BLaER1 (cell line): ENCODE measurements around the gene ZNF362.

Experiments used
- H3K27ac ChIP-seq: shearing (Covaris generic); formaldehyde crosslinking; 2 replicates; pipeline ENCODE4 v1.8.1; 2022
- H3K27me3 ChIP-seq: shearing (Covaris generic); formaldehyde crosslinking; 2 replicates; pipeline ENCODE4 v1.8.1; 2022
- H3K36me3 ChIP-seq: shearing (Covaris generic); formaldehyde crosslinking; 2 replicates; pipeline ENCODE4 v1.8.1; 2022
- H3K4me1 ChIP-seq: shearing (Covaris generic); formaldehyde crosslinking; 2 replicates; pipeline ENCODE4 v1.8.1; 2022
- H3K4me2 ChIP-seq: shearing (Covaris generic); formaldehyde crosslinking; 2 replicates; pipeline ENCODE4 v1.8.1; 2022
- H3K4me3 ChIP-seq: shearing (Covaris generic); formaldehyde crosslinking; 2 replicates; pipeline ENCODE4 v1.8.1; 2022
- H3K9ac ChIP-seq: shearing (Covaris generic); formaldehyde crosslinking; 2 replicates; pipeline ENCODE4 v1.8.1; 2022
- H3K9me3 ChIP-seq: shearing (Covaris generic); formaldehyde crosslinking; 2 replicates; pipeline ENCODE4 v1.8.1; 2022
- H4K20me1 ChIP-seq: shearing (Covaris generic); formaldehyde crosslinking; 2 replicates; pipeline ENCODE4 v1.8.1; 2022
- Cebpa-rat ChIP-seq: shearing (Covaris generic); IDR thresholded peaks from 2 replicates; pipeline ENCODE4 v1.8.1; 2022

Gene ZNF362

GRCh38 chr1:33320619-33321165, 64.4 kb downstream of the ZNF362 start, which contains the start of gene A3GALT2:
A3GALT2 (minus strand) TSS chr1:33321098; CDS start chr1:33321098, 0 bp downstream.
- no peak for TF ChIP-seq Cebpa-rat
- Histone ChIP-seq H3K4me3 (no peak within 1 kb of the TSS), H3K4me2 (no peak within 1 kb of the TSS), H3K4me1 (peaks cover 5% of the 10 kb centered on the region; the same call in 1 of the 2 replicates), H3K9ac (no peak within 1 kb of the TSS), H3K27me3 (no peaks in the 10 kb centered on the region), H3K27ac (no peak within 1 kb of the TSS), H3K36me3 (peaks cover 50% of the 10 kb centered on the region), H4K20me1 (peaks cover 56% of the 10 kb centered on the region), H3K9me3 (no peaks in the 10 kb centered on the region)

- H3K4me3 ChIP-seq: no peak overlapping the region
- no peak for TF ChIP-seq Cebpa-rat
- no peak overlapping the region for H3K9ac ChIP-seq
- H3K27me3 ChIP-seq: no peaks in the 10 kb centered on the region
- no peak overlapping the region for H3K4me2 ChIP-seq
- H3K4me1 ChIP-seq: peaks cover under 1% of the 10 kb centered on the region; the same call in 1 of the 2 replicates
- H3K9me3 ChIP-seq: no peaks in the 10 kb centered on the region
- no peak overlapping the region for H3K27ac ChIP-seq
- H4K20me1 ChIP-seq: peaks cover 61% of the 10 kb centered on the region
- peaks cover 55% of the 10 kb centered on the region for H3K36me3 ChIP-seq
Observed at GRCh38 chr1:33321178-33321577, 64.9 kb downstream of the ZNF362 start.

DNA sequence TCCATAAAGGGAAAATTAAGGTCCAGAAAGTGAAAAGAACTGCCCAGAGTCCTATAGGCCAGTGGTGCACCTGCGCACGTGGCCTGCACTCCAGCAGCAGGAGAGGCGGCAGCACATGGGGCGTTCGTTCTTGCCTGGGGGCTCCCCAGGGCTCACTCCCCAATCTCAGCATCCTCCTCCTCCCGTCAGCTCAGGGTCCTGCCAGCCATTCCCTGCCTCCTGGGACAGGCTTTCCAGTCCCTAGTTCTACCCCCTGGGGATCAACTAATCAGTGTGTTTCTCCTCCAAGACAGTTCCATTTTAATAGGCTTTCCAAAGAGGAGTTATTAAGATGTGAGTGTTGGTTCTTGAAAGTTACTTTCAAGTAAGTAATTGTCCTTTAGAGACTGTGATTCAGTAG, 65.8 kb downstream of the ZNF362 start:
- H3K9me3 ChIP-seq: no peaks in the 10 kb centered on the region
- H3K36me3 ChIP-seq: peaks cover 64% of the 10 kb centered on the region

GRCh38 chr1:33322870-33323585, 66.7 kb downstream of the ZNF362 start:
- H3K27ac ChIP-seq: no peak overlapping the region
- H3K27me3 ChIP-seq: no peaks in the 10 kb centered on the region
- H3K4me3 ChIP-seq: no peak overlapping the region
- peaks cover 74% of the 10 kb centered on the region for H3K36me3 ChIP-seq
- no peak overlapping the region for H3K4me2 ChIP-seq
- no peaks in the 10 kb centered on the region for H3K4me1 ChIP-seq
- no peak for TF ChIP-seq Cebpa-rat
- H4K20me1 ChIP-seq: peaks cover 79% of the 10 kb centered on the region
- no peak overlapping the region for H3K9ac ChIP-seq
- no peaks in the 10 kb centered on the region for H3K9me3 ChIP-seq

More for the DNA sequence above, 65.8 kb downstream of the ZNF362 start:
- H3K27me3 ChIP-seq: no peaks in the 10 kb centered on the region
- H4K20me1 ChIP-seq: peaks cover 70% of the 10 kb centered on the region
- no peak overlapping the region for H3K27ac ChIP-seq
- no peaks in the 10 kb centered on the region for H3K4me1 ChIP-seq
- H3K9ac ChIP-seq: no peak overlapping the region
- H3K4me2 ChIP-seq: no peak overlapping the region
- no peak for TF ChIP-seq Cebpa-rat
- H3K4me3 ChIP-seq: no peak overlapping the region

- peaks cover 82% of the 10 kb centered on the region for H3K36me3 ChIP-seq
- no peak overlapping the region for H3K27ac ChIP-seq
- TF ChIP-seq Cebpa-rat: no peak
- no peak overlapping the region for H3K4me3 ChIP-seq
- H3K4me2 ChIP-seq: no peak overlapping the region
- H4K20me1 ChIP-seq: peaks cover 88% of the 10 kb centered on the region
- no peaks in the 10 kb centered on the region for H3K9me3 ChIP-seq
- no peaks in the 10 kb centered on the region for H3K4me1 ChIP-seq
- H3K27me3 ChIP-seq: no peaks in the 10 kb centered on the region
- H3K9ac ChIP-seq: no peak overlapping the region
Observed at GRCh38 chr1:33323663-33324477, 67.6 kb downstream of the ZNF362 start.

DNA sequence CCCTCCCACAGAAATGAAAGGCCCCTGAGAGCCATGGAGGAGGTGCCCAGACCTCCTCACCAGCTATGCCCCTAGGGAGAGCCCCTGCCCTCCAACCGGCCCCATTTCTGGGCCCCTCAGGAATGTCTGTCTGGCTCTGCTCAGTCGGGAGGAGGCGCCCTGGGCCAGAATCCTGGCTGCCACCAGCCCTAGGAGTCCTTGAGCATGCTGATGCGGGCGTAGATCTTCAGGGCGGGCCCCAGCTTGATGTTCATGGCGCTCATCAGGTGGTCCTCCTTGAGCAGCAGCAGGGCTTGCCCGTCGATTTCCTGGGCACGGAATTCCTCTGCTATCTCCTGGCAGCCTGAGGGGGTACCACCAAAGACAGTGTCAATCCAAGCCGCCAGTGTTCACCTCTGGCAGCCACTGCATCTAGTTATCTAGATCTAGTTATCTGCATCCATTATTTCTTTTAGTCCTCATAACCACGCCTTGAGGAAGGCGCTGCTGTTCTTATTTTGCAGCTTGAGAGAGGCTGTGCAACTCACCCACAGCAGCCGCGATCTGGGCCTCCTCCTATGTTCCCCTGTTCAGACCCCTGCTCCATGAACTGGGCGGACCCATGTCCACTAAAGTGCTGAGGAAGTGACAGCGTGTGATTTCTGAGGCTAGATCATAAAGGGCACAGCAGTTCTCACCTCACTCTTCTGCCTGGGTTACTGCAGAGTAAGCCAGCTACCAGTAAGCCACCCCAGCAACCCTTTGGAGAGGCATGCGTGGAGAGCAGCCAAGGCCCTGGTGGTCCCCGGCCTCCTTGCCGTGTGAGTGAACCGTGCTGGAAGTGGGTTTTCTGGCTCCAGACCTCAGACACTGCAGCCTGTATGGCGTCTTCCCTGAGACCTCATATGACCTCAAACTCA, 68.6 kb downstream of the ZNF362 start:
- no peak for TF ChIP-seq Cebpa-rat
- H3K36me3 ChIP-seq: peaks cover 93% of the 10 kb centered on the region
- H3K27me3 ChIP-seq: no peaks in the 10 kb centered on the region
- H3K4me1 ChIP-seq: no peaks in the 10 kb centered on the region
- H3K4me2 ChIP-seq: no peak overlapping the region
- no peak overlapping the region for H3K9ac ChIP-seq
- H3K4me3 ChIP-seq: no peak overlapping the region
- peaks cover 96% of the 10 kb centered on the region for H4K20me1 ChIP-seq
- no peak overlapping the region for H3K27ac ChIP-seq
- no peaks in the 10 kb centered on the region for H3K9me3 ChIP-seq

DNA sequence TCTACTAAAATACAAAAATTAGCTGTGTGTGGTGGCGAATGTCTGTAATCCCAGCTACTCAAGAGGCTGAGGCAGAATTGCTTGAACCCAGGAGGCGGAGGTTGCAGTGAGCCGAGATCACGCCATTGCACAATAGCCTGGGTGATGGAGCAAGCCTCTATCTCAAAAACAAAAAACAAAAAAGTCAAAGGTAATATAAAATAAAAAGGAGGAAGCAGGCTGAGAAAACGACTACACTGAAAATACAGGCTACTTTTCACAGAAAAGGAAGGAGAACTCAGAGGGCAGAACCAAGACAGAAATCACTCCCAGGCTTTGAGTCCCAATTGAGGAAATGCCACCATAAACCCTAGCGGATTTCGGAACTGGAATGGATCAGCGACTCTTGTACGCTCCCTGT, 70.5 kb downstream of the ZNF362 start:
- Histone ChIP-seq H3K36me3 (peaks cover 100% of the 10 kb centered on the region), H3K4me2 (no peak overlapping the region)
- no peak for TF ChIP-seq Cebpa-rat

GRCh38 chr1:33327587-33328325, 71.5 kb downstream of the ZNF362 start:
- H3K27me3 ChIP-seq: no peaks in the 10 kb centered on the region
- no peak for TF ChIP-seq Cebpa-rat
- H3K4me1 ChIP-seq: peaks cover 17% of the 10 kb centered on the region
- H3K4me3 ChIP-seq: no peak overlapping the region
- no peaks in the 10 kb centered on the region for H3K9me3 ChIP-seq
- H3K36me3 ChIP-seq: peaks cover 100% of the 10 kb centered on the region
- H4K20me1 ChIP-seq: peaks cover 100% of the 10 kb centered on the region
- H3K4me2 ChIP-seq: no peak overlapping the region
- H3K27ac ChIP-seq: no peak overlapping the region
- H3K9ac ChIP-seq: no peak overlapping the region

More for the DNA sequence above, 70.5 kb downstream of the ZNF362 start:
- no peak overlapping the region for H3K27ac ChIP-seq
- peaks cover 7% of the 10 kb centered on the region for H3K4me1 ChIP-seq
- H3K9me3 ChIP-seq: no peaks in the 10 kb centered on the region
- H3K27me3 ChIP-seq: no peaks in the 10 kb centered on the region
- H3K4me3 ChIP-seq: no peak overlapping the region
- no peak overlapping the region for H3K9ac ChIP-seq
- peaks cover 100% of the 10 kb centered on the region for H4K20me1 ChIP-seq
